CD4-positive, alpha-beta T cell treated with Interleukin-6 for 4 hours (primary cell): ENCODE measurements around the gene ENTR1.

Source experiments
- DNase-seq: peaks from one replicate; pipeline ENCODE4 v3.0.0-alpha.2; 2020; ENCODE audit warnings: mixed read lengths

ENTR1 gene

GRCh38 chr9:136410500-136411287, at the start of gene ENTR1, which contains the start of gene PMPCA:
TSS of gene ENTR1 (minus strand) at chr9:136410614. CDS start at chr9:136410397, 217 bp downstream.
TSS of gene PMPCA (plus strand) at chr9:136410658. CDS start at chr9:136410669, 11 bp downstream.
- DNase-seq, result peak; percentile 95

- no peak for DNase-seq
These were observed 49.0 kb upstream of the ENTR1 start for GRCh38 chr9:136459425-136459824.

- no peak for DNase-seq
These were observed 46.9 kb upstream of the ENTR1 start for GRCh38 chr9:136457326-136457725.

GRCh38 chr9:136456258-136456657, 45.8 kb upstream of the ENTR1 start:
- DNase-seq, result no peak

- no peak for DNase-seq
These were observed 44.9 kb upstream of the ENTR1 start for GRCh38 chr9:136455043-136456002.

- DNase-seq, result no peak
These were observed 43.8 kb upstream of the ENTR1 start for GRCh38 chr9:136454026-136454796.

- no peak for DNase-seq
These were observed 42.9 kb upstream of the ENTR1 start for GRCh38 chr9:136453326-136453725.

- no peak for DNase-seq
These were observed 40.9 kb upstream of the ENTR1 start for GRCh38 chr9:136451221-136451877.

- DNase-seq, result no peak
These were observed 38.2 kb upstream of the ENTR1 start for GRCh38 chr9:136448655-136449054.

GRCh38 chr9:136447173-136447778, 36.9 kb upstream of the ENTR1 start:
- no peak for DNase-seq

GRCh38 chr9:136445799-136446198, 35.4 kb upstream of the ENTR1 start:
- DNase-seq, result no peak

- no peak for DNase-seq
These were observed 33.7 kb upstream of the ENTR1 start for GRCh38 chr9:136444102-136444501.

- DNase-seq, result no peak
These were observed 33.3 kb upstream of the ENTR1 start for GRCh38 chr9:136443687-136444086.

- DNase-seq, result no peak
These were observed 32.7 kb upstream of the ENTR1 start for GRCh38 chr9:136443087-136443486.

- no peak for DNase-seq
These were observed 31.9 kb upstream of the ENTR1 start for GRCh38 chr9:136442265-136442664.

GRCh38 chr9:136441681-136442245, 31.3 kb upstream of the ENTR1 start:
- no peak for DNase-seq

GRCh38 chr9:136441191-136441680, 30.8 kb upstream of the ENTR1 start:
- no peak for DNase-seq

- peak; percentile 81 for DNase-seq
These were observed 29.3 kb upstream of the ENTR1 start, which contains the start of gene INPP5E for GRCh38 chr9:136439481-136440408. TSS of gene INPP5E (minus strand) at chr9:136439845. CDS start at chr9:136439419, 426 bp downstream.

GRCh38 chr9:136438548-136439480, 28.4 kb upstream of the ENTR1 start:
- peak; percentile 61 for DNase-seq
